COLO829 (cell line): ENCODE measurements around the gene TTC23.

Source experiments
- DNase-seq: peaks from one replicate; pipeline ENCODE4 v3.0.0; 2012; ENCODE audit warnings: low spot score

The TTC23 gene

GRCh38 chr15:99249270-99249841 lies at the start of gene TTC23:
Gene TTC23, minus strand, starts transcription at chr15:99249581. Its CDS starts 20,869 bp downstream, at chr15:99228712.
- peak; percentile 88 for DNase-seq

- no peak for DNase-seq
Observed at GRCh38 chr15:99296386-99296785, 47.0 kb upstream of the TTC23 start.

- no peak for DNase-seq
Observed at GRCh38 chr15:99295840-99296239, 46.5 kb upstream of the TTC23 start.

GRCh38 chr15:99291643-99292042 lies 42.3 kb upstream of the TTC23 start:
- no peak for DNase-seq

- DNase-seq, result no peak
Observed at GRCh38 chr15:99283717-99284116, 34.3 kb upstream of the TTC23 start.

GRCh38 chr15:99282586-99282985 lies 33.2 kb upstream of the TTC23 start:
- DNase-seq, result no peak

- no peak for DNase-seq
Observed at GRCh38 chr15:99282121-99282520, 32.7 kb upstream of the TTC23 start.

GRCh38 chr15:99279827-99280226 lies 30.4 kb upstream of the TTC23 start:
- DNase-seq, result no peak

GRCh38 chr15:99279290-99279689 lies 29.9 kb upstream of the TTC23 start:
- DNase-seq, result no peak

- no peak for DNase-seq
Observed at GRCh38 chr15:99275525-99276128, 26.2 kb upstream of the TTC23 start.

GRCh38 chr15:99275061-99275460 lies 25.7 kb upstream of the TTC23 start:
- no peak for DNase-seq

GRCh38 chr15:99273801-99274200 lies 24.4 kb upstream of the TTC23 start:
- no peak for DNase-seq

- DNase-seq, result no peak
Observed at GRCh38 chr15:99268431-99268830, 19.1 kb upstream of the TTC23 start.

- DNase-seq, result no peak
Observed at GRCh38 chr15:99267957-99268356, 18.6 kb upstream of the TTC23 start.

- no peak for DNase-seq
Observed at GRCh38 chr15:99265541-99266070, 16.2 kb upstream of the TTC23 start.

GRCh38 chr15:99264125-99264524 lies 14.7 kb upstream of the TTC23 start:
- DNase-seq, result no peak

- DNase-seq, result no peak
Observed at GRCh38 chr15:99257107-99257750, 7.8 kb upstream of the TTC23 start.

- DNase-seq, result no peak
Observed at GRCh38 chr15:99253381-99254090, 4.2 kb upstream of the TTC23 start.

GRCh38 chr15:99252326-99252725 lies 2.9 kb upstream of the TTC23 start:
- DNase-seq, result no peak

GRCh38 chr15:99250857-99251841 lies 1.8 kb upstream of the TTC23 start, which contains the start of gene LRRC28:
Gene LRRC28, plus strand, starts transcription at chr15:99251481. Its CDS starts 4,477 bp downstream, at chr15:99255958.
- DNase-seq, result peak; percentile 100

GRCh38 chr15:99250494-99250856 lies 1.1 kb upstream of the TTC23 start:
- DNase-seq, result no peak
